ENCODE results near the gene DNAJB12.
"Not testable (repeated sequence)": the region's sequence is repeated elsewhere in the genome, so short reads cannot be mapped to it uniquely, and the experiment has no call there.

Gene DNAJB12

GRCh38 chr10:72328045-72328828 lies 26.5 kb downstream of the DNAJB12 start:
- ChIA-PET POLR2A (no interaction called here), CTCF (interaction anchor here (1.0 to 3.0 kb wide), 8 partner anchors 9 to 432 kb away, joined by 3 to 14 read pairs (median 4); no protein-coding TSS in a partner anchor)
- TF ChIP-seq CTCF (IDR thresholded peaks at IDR 0.05; ENCODE audit: control extremely low read depth, extremely low read depth, low read depth, missing control alignments): peak; percentile 49
- DNase-seq (ENCODE audit: extremely low spot score): no peak

- DNase-seq (ENCODE audit: extremely low spot score): not testable (repeated sequence)
- CTCF ChIA-PET: interaction anchor here (0.8 to 3.0 kb wide), 7 partner anchors 11 to 193 kb away, joined by 3 to 14 read pairs (median 4); no protein-coding TSS in a partner anchor
- POLR2A ChIA-PET: interaction anchor here (1.1 to 1.6 kb wide), 2 partner anchors 30 to 49 kb away, joined by 3 to 5 read pairs; no protein-coding TSS in a partner anchor
Measured at GRCh38 chr10:72326665-72327603, 27.8 kb downstream of the DNAJB12 start.

GRCh38 chr10:72325243-72326175 lies 29.2 kb downstream of the DNAJB12 start:
- DNase-seq (ENCODE audit: extremely low spot score): not testable (repeated sequence)
- CTCF ChIA-PET: interaction anchor here (1.4 to 3.0 kb wide), 4 partner anchors 9 to 16 kb away, joined by 4 to 14 read pairs (median 8); no protein-coding TSS in a partner anchor
- POLR2A ChIA-PET: interaction anchor here (1.1 to 1.6 kb wide), 2 partner anchors 28 to 47 kb away, joined by 3 to 5 read pairs; no protein-coding TSS in a partner anchor

- no peak for TF ChIP-seq CTCF (IDR thresholded peaks at IDR 0.05; ENCODE audit: control extremely low read depth, extremely low read depth, low read depth, missing control alignments)
- CTCF ChIA-PET: interaction anchor here (1.3 to 6.3 kb wide), 3 partner anchors 14 to 275 kb away, joined by 3 to 41 read pairs (median 9); no protein-coding TSS in a partner anchor
- no peak for DNase-seq (ENCODE audit: extremely low spot score)
- POLR2A ChIA-PET: interaction anchor here (0.5 to 1.0 kb wide), 2 partner anchors 8 to 34 kb away, joined by 3 read pairs; no protein-coding TSS in a partner anchor
Measured at GRCh38 chr10:72323771-72324191, 30.9 kb downstream of the DNAJB12 start.

GRCh38 chr10:72323108-72323749 lies 31.5 kb downstream of the DNAJB12 start:
- CTCF ChIA-PET: interaction anchor here (1.3 to 6.3 kb wide), 3 partner anchors 15 to 275 kb away, joined by 3 to 41 read pairs (median 9); no protein-coding TSS in a partner anchor
- TF ChIP-seq CTCF (IDR thresholded peaks at IDR 0.05; ENCODE audit: control extremely low read depth, extremely low read depth, low read depth, missing control alignments): no peak
- POLR2A ChIA-PET: interaction anchor here (0.5 to 2.0 kb wide), 3 partner anchors 9 to 773 kb away, joined by 3 to 5 read pairs (median 3); partner anchors contain the start of gene P4HA1
- DNase-seq (ENCODE audit: extremely low spot score): no peak

- DNase-seq (ENCODE audit: extremely low spot score): no peak
- ChIA-PET CTCF (interaction anchor here (1.0 to 6.3 kb wide), 6 partner anchors 10 to 274 kb away, joined by 3 to 41 read pairs (median 6); no protein-coding TSS in a partner anchor), POLR2A (interaction anchor here (0.6 to 2.6 kb wide), 5 partner anchors 19 to 774 kb away, joined by 3 to 13 read pairs (median 10); partner anchors contain the start of genes DDIT4 and P4HA1)
- TF ChIP-seq CTCF (IDR thresholded peaks at IDR 0.05; ENCODE audit: control extremely low read depth, extremely low read depth, low read depth, missing control alignments): no peak
Measured at GRCh38 chr10:72322280-72323058, 32.2 kb downstream of the DNAJB12 start.

Measured in GM10248 (cell line).